Lower leg skin (tissue), 3 donors: ENCODE measurements around the gene DUSP10.

Experiments
- POLR2A ChIP-seq, 2 donors: fragments of 450-650 bp; IDR thresholded peaks; one replicate each; pipeline ENCODE4 v1.6.1; 2016 to 2017; ENCODE audit warnings: antibody characterized with exemption in 2 of 2, mild to moderate bottlenecking in 1 of 2, moderate library complexity in 1 of 2
- TF ChIP-seq, protein P1 (sequence below), 3 donors: fragments of 450-650 bp; IDR thresholded peaks; one replicate each; pipeline ENCODE4 v1.5.1; 2016; ENCODE audit warnings: antibody characterized with exemption in 3 of 3, mild to moderate bottlenecking in 3 of 3, moderate library complexity in 2 of 3

DNA sequence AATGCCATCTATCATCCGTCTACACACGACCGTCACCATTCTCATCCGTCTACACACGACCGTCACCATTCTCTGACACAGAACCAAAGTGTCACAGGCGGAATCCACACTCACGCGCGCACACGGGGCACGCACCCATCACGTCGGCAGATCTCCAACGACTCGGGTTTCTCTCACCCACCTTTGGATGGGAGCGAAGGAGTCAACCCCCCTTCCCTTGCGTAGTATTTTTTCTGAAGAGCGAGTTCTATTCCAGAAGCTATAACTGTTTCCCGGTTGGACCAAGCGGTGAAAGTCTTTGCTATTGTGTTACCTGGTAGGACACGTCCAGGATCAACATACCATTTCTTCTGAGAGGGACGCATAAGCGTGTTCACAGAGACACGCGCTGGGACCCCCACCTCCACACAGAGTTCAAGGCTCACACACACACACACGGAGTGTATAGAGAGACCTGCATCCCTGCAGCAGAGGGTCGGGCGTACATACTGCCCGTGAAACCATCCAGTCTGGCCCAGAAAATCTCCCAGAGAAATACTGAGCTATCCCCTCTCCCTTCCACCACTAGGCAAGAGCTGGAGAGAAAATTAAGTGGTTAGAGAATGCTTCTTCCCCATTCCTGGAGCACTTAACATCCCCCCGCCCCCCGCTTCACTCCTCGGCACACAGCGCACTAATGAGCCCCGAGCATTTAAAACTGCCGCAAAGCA is 741 bp downstream of the DUSP10 start:
- TF ChIP-seq POLR2A (IDR thresholded peaks at IDR 0.05), result no peak
- TF ChIP-seq, protein P1, sequence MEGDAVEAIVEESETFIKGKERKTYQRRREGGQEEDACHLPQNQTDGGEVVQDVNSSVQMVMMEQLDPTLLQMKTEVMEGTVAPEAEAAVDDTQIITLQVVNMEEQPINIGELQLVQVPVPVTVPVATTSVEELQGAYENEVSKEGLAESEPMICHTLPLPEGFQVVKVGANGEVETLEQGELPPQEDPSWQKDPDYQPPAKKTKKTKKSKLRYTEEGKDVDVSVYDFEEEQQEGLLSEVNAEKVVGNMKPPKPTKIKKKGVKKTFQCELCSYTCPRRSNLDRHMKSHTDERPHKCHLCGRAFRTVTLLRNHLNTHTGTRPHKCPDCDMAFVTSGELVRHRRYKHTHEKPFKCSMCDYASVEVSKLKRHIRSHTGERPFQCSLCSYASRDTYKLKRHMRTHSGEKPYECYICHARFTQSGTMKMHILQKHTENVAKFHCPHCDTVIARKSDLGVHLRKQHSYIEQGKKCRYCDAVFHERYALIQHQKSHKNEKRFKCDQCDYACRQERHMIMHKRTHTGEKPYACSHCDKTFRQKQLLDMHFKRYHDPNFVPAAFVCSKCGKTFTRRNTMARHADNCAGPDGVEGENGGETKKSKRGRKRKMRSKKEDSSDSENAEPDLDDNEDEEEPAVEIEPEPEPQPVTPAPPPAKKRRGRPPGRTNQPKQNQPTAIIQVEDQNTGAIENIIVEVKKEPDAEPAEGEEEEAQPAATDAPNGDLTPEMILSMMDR (IDR thresholded peaks at IDR 0.05), result no peak
